ENCODE results near the gene ERC2.

Gene ERC2

DNA sequence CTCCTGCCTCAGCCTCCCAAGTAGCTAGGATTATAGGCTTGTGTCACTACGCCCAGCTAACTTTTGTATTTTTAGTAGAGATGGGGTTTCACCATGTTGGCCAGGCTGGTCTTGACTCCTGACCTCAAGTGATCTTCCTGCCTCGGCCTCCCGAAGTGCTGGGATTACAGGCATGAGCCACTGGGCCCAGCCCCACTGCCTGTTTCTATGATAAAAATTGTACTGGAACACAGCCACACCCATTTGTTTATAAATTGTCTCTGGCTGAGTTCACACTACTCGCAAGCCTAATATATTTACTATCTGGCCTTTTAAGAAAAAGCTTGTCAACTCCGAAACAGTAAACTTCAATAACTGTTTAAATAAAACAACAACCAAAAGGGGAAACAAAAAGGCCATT lies 671.7 kb downstream of the ERC2 start:
- H3K9ac ChIP-seq (ENCODE audit: low read depth in 1 of 2, low read length in 2 of 2), result no peak overlapping the region
- H3K4me3 ChIP-seq (ENCODE audit: low read depth in 1 of 2, low read length in 2 of 2), result no peak overlapping the region
- no peaks in the 10 kb centered on the region for H3K9me3 ChIP-seq (ENCODE audit: control insufficient read depth in 1 of 2, low read length in 2 of 2)
- no peak overlapping the region for H3K27ac ChIP-seq (ENCODE audit: low read depth, low read length)
- H3K4me1 ChIP-seq (ENCODE audit: control insufficient read depth in 1 of 2, insufficient read depth in 2 of 2, low read length in 2 of 2), result no peaks in the 10 kb centered on the region
- no peaks in the 10 kb centered on the region for H3K36me3 ChIP-seq (ENCODE audit: control insufficient read depth in 1 of 2, insufficient read depth in 2 of 2, low read length in 2 of 2)
- H3K27me3 ChIP-seq (ENCODE audit: control insufficient read depth in 1 of 2, insufficient read depth in 2 of 2, low read length in 2 of 2), result no peaks in the 10 kb centered on the region

DNA sequence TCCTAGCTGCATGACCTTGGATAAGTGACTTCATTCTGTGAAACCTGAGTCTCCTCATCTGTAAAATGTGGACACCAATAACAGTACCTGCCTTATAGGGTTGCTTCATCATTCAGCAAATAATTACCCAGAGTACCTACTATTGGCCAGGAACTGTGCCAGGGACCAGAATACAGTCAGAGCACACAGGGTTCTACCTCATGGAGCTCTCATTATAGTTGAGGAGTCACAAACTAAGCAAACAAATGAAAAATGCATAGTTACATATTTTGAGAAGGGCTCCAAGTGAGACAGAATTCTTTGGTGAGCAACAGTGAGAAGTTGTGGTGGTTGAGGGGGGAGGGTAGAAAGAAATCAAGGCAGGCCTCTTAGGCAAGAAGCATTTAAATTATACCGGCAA lies 672.5 kb downstream of the ERC2 start:
- Histone ChIP-seq H3K9ac (ENCODE audit: low read depth in 1 of 2, low read length in 2 of 2) (no peak overlapping the region), H3K27me3 (ENCODE audit: control insufficient read depth in 1 of 2, insufficient read depth in 2 of 2, low read length in 2 of 2) (no peaks in the 10 kb centered on the region)

DNA sequence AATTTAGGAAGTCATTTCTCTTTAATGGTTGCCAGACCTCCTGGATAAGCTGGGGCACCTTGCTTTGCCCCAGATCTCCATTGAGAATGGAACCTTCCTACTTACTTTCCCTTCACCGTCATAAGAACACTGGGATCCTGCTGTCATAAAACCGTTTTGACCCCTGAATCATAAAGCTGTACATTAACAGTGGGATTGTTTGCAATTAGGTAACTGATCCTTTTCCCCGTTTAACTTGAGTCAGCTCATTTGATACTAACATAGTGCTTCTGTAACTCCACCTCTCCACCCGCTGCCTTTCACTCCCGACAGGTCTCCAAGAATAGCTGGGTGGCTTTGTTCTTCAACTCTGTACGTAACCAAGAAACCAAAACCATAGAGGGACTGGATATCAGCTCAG lies 673.0 kb downstream of the ERC2 start:
- Histone ChIP-seq H3K4me1 (ENCODE audit: control insufficient read depth in 1 of 2, insufficient read depth in 2 of 2, low read length in 2 of 2) (no peaks in the 10 kb centered on the region), H3K27me3 (ENCODE audit: control insufficient read depth in 1 of 2, insufficient read depth in 2 of 2, low read length in 2 of 2) (no peaks in the 10 kb centered on the region), H3K27ac (ENCODE audit: low read depth, low read length) (no peak overlapping the region), H3K9me3 (ENCODE audit: control insufficient read depth in 1 of 2, low read length in 2 of 2) (no peaks in the 10 kb centered on the region), H3K9ac (ENCODE audit: low read depth in 1 of 2, low read length in 2 of 2) (no peak overlapping the region), H3K36me3 (ENCODE audit: control insufficient read depth in 1 of 2, insufficient read depth in 2 of 2, low read length in 2 of 2) (no peaks in the 10 kb centered on the region), H3K4me3 (ENCODE audit: low read depth in 1 of 2, low read length in 2 of 2) (no peak overlapping the region)

More for the DNA sequence above, 672.5 kb downstream of the ERC2 start:
- Histone ChIP-seq H3K4me3 (ENCODE audit: low read depth in 1 of 2, low read length in 2 of 2) (no peak overlapping the region), H3K9me3 (ENCODE audit: control insufficient read depth in 1 of 2, low read length in 2 of 2) (no peaks in the 10 kb centered on the region), H3K4me1 (ENCODE audit: control insufficient read depth in 1 of 2, insufficient read depth in 2 of 2, low read length in 2 of 2) (no peaks in the 10 kb centered on the region), H3K27ac (ENCODE audit: low read depth, low read length) (no peak overlapping the region), H3K36me3 (ENCODE audit: control insufficient read depth in 1 of 2, insufficient read depth in 2 of 2, low read length in 2 of 2) (no peaks in the 10 kb centered on the region)

DNA sequence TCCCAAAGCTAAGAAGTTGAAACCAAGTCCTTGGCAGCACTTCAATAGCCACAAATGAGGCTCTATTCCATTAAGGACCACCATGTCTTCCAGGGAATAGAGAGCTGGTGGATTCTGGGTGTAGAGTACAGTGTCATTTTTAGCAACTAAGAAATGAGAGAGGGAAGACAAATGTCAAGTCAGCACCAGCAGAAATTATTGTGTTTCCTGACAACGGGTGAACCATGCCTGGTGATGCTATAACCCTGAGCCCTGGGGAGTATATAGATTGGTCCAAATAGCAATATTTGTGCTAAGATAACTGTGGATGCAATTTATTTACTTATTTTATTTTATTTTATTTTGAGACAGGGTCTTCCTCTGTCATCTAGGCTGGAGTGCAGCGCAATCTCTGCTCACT lies 675.5 kb downstream of the ERC2 start:
- H3K36me3 ChIP-seq (ENCODE audit: control insufficient read depth in 1 of 2, insufficient read depth in 2 of 2, low read length in 2 of 2), result no peaks in the 10 kb centered on the region
- no peak overlapping the region for H3K27ac ChIP-seq (ENCODE audit: low read depth, low read length)
- H3K9ac ChIP-seq (ENCODE audit: low read depth in 1 of 2, low read length in 2 of 2), result no peak overlapping the region
- no peaks in the 10 kb centered on the region for H3K27me3 ChIP-seq (ENCODE audit: control insufficient read depth in 1 of 2, insufficient read depth in 2 of 2, low read length in 2 of 2)
- H3K4me1 ChIP-seq (ENCODE audit: control insufficient read depth in 1 of 2, insufficient read depth in 2 of 2, low read length in 2 of 2), result no peaks in the 10 kb centered on the region
- no peaks in the 10 kb centered on the region for H3K9me3 ChIP-seq (ENCODE audit: control insufficient read depth in 1 of 2, low read length in 2 of 2)
- no peak overlapping the region for H3K4me3 ChIP-seq (ENCODE audit: low read depth in 1 of 2, low read length in 2 of 2)

DNA sequence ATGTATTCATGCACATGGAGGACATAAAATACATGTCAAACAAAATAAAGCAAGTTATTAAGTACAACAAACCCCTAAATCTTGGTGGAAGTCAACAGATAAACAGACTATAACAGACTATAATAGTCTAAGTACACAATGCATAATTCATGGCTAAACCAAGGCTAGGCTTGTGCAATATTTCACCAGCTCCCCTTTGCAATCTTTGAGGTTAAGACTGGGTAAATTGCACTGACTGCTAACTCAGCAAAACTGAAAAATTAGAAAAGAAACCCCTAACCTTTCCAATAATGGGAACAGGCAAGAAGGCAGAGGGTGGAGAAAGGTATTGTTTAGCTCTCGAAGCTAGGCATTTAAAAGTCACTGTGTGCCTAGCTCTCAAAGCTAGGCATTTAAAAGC lies 676.3 kb downstream of the ERC2 start:
- Histone ChIP-seq H3K27ac (ENCODE audit: low read depth, low read length) (no peak overlapping the region), H3K9me3 (ENCODE audit: control insufficient read depth in 1 of 2, low read length in 2 of 2) (no peaks in the 10 kb centered on the region), H3K4me1 (ENCODE audit: control insufficient read depth in 1 of 2, insufficient read depth in 2 of 2, low read length in 2 of 2) (no peaks in the 10 kb centered on the region), H3K4me3 (ENCODE audit: low read depth in 1 of 2, low read length in 2 of 2) (no peak overlapping the region), H3K9ac (ENCODE audit: low read depth in 1 of 2, low read length in 2 of 2) (no peak overlapping the region), H3K36me3 (ENCODE audit: control insufficient read depth in 1 of 2, insufficient read depth in 2 of 2, low read length in 2 of 2) (no peaks in the 10 kb centered on the region), H3K27me3 (ENCODE audit: control insufficient read depth in 1 of 2, insufficient read depth in 2 of 2, low read length in 2 of 2) (no peaks in the 10 kb centered on the region)

DNA sequence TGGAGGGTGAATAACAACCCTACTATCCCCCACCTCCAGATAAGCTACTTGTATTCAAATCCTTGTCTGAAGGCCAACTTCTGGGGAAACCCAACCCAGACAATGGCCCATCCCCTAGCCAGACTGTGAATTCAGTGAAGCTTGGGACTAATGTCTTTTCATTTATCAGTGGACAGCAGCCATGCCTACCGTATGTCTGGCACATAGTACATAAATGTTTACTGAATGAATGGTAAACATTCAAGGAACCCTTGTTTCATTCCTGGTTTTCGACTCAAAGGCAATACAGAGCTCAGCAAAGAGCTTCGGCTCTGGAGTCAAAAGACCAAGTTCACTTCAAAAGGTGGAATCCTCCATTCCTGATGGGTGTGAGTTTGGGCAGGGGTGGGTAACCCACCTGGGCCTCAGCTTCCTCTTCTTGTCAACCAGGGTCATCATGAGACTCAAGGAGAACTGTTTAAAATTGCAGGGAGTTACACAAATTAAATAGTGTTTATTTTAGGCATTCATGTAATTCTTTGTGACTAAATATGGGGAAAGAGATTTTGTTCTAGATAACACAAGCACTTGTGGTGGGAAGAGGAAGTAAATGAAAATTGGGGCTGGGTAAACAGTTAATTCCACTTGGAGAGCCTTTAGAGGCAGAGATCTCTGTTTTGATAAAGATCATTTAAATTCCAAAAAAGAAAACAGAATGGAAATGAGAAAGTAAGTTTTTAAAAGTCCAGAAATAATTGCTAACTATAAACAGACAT lies 677.5 kb downstream of the ERC2 start:
- no peak overlapping the region for H3K27ac ChIP-seq (ENCODE audit: low read depth, low read length)
- H3K9me3 ChIP-seq (ENCODE audit: control insufficient read depth in 1 of 2, low read length in 2 of 2), result no peaks in the 10 kb centered on the region
- no peaks in the 10 kb centered on the region for H3K27me3 ChIP-seq (ENCODE audit: control insufficient read depth in 1 of 2, insufficient read depth in 2 of 2, low read length in 2 of 2)
- no peaks in the 10 kb centered on the region for H3K4me1 ChIP-seq (ENCODE audit: control insufficient read depth in 1 of 2, insufficient read depth in 2 of 2, low read length in 2 of 2)
- no peak overlapping the region for H3K9ac ChIP-seq (ENCODE audit: low read depth in 1 of 2, low read length in 2 of 2)
- no peaks in the 10 kb centered on the region for H3K36me3 ChIP-seq (ENCODE audit: control insufficient read depth in 1 of 2, insufficient read depth in 2 of 2, low read length in 2 of 2)
- H3K4me3 ChIP-seq (ENCODE audit: low read depth in 1 of 2, low read length in 2 of 2), result no peak overlapping the region

DNA sequence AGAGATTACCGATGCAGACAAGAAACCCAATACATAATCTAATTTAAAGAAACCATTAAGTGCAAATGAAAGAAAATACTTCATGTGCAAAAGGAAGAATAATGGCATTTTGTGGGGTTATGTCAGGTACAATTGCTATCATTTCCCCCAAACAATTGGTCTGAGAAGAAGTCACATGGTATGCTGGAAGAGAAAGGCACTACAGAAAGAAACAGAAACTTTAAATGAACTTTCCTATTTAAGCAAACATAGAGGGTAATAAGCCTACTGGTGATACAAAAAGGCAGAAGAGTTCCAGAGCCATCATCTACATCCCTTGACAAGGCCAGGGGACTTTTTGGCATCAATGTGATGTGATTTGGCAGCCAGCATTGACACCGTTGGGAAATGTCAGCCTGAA lies 678.8 kb downstream of the ERC2 start:
- H3K4me3 ChIP-seq (ENCODE audit: low read depth in 1 of 2, low read length in 2 of 2), result no peak overlapping the region
- no peaks in the 10 kb centered on the region for H3K27me3 ChIP-seq (ENCODE audit: control insufficient read depth in 1 of 2, insufficient read depth in 2 of 2, low read length in 2 of 2)
- no peak overlapping the region for H3K9ac ChIP-seq (ENCODE audit: low read depth in 1 of 2, low read length in 2 of 2)
- H3K36me3 ChIP-seq (ENCODE audit: control insufficient read depth in 1 of 2, insufficient read depth in 2 of 2, low read length in 2 of 2), result no peaks in the 10 kb centered on the region
- no peaks in the 10 kb centered on the region for H3K4me1 ChIP-seq (ENCODE audit: control insufficient read depth in 1 of 2, insufficient read depth in 2 of 2, low read length in 2 of 2)
- H3K27ac ChIP-seq (ENCODE audit: low read depth, low read length), result no peak overlapping the region
- H3K9me3 ChIP-seq (ENCODE audit: control insufficient read depth in 1 of 2, low read length in 2 of 2), result no peaks in the 10 kb centered on the region

DNA sequence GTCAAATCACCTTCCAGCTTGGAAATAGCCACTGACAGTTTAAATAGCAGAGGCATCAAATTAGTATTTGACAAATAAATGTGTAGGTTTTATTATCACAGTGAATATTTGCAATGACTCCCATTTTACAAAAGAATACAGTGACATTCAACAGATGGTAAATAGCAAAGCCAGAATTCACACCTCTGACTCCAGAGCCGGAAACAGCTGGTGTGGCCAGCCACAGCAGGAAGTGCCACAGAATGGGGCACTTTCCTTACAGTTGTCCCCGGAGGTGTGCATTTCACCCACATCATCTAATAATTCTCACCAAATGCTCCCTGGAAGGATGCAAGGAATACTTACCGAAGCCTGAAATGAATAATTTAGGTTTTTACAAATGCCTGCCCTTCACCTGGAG lies 685.5 kb downstream of the ERC2 start:
- Histone ChIP-seq H3K9ac (ENCODE audit: low read depth in 1 of 2, low read length in 2 of 2) (no peak overlapping the region), H3K27ac (ENCODE audit: low read depth, low read length) (no peak overlapping the region), H3K9me3 (ENCODE audit: control insufficient read depth in 1 of 2, low read length in 2 of 2) (no peaks in the 10 kb centered on the region), H3K4me3 (ENCODE audit: low read depth in 1 of 2, low read length in 2 of 2) (no peak overlapping the region), H3K36me3 (ENCODE audit: control insufficient read depth in 1 of 2, insufficient read depth in 2 of 2, low read length in 2 of 2) (no peaks in the 10 kb centered on the region), H3K4me1 (ENCODE audit: control insufficient read depth in 1 of 2, insufficient read depth in 2 of 2, low read length in 2 of 2) (no peaks in the 10 kb centered on the region), H3K27me3 (ENCODE audit: control insufficient read depth in 1 of 2, insufficient read depth in 2 of 2, low read length in 2 of 2) (no peaks in the 10 kb centered on the region)

DNA sequence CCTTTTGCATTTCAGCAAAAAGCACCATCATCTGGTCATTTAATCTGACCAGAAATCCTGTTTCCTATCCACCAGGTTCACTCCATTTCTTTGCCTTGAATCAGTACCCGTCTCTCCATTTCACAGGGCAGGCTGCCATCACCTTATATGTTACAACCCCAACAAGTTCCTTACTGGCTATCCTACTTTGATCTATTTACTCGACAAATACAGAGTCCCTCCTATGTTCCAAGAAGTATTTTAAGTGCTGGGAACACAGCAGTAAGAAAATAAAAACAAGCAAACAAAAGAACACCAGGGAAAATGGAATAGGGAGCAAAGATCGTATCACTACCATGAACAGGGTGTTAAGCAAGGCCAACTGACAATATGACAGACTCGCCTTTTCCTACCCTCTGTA lies 685.9 kb downstream of the ERC2 start:
- H3K4me3 ChIP-seq (ENCODE audit: low read depth in 1 of 2, low read length in 2 of 2), result no peak overlapping the region
- no peaks in the 10 kb centered on the region for H3K4me1 ChIP-seq (ENCODE audit: control insufficient read depth in 1 of 2, insufficient read depth in 2 of 2, low read length in 2 of 2)
- H3K9ac ChIP-seq (ENCODE audit: low read depth in 1 of 2, low read length in 2 of 2), result no peak overlapping the region
- no peaks in the 10 kb centered on the region for H3K9me3 ChIP-seq (ENCODE audit: control insufficient read depth in 1 of 2, low read length in 2 of 2)
- H3K27ac ChIP-seq (ENCODE audit: low read depth, low read length), result no peak overlapping the region
- H3K36me3 ChIP-seq (ENCODE audit: control insufficient read depth in 1 of 2, insufficient read depth in 2 of 2, low read length in 2 of 2), result no peaks in the 10 kb centered on the region
- H3K27me3 ChIP-seq (ENCODE audit: control insufficient read depth in 1 of 2, insufficient read depth in 2 of 2, low read length in 2 of 2), result no peaks in the 10 kb centered on the region

DNA sequence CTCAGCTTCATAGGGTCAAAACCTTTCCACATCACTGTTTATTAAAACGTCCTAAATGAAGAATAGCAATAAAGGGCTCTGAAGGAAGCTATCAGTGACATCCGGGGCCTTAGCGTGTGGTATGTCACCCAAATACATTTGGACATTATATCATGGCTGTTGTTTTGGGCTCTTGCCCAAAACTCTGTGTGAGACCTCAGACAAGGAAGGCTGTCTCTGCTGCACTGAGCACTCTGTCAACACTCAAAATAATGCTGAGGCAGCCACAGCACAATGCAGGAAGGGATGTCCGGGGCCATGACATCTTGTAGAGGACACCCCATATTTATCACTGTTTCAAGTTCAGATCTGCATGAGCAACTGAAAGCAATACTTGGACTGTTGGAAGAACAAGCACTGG lies 687.4 kb downstream of the ERC2 start:
- no peak overlapping the region for H3K27ac ChIP-seq (ENCODE audit: low read depth, low read length)
- H3K9ac ChIP-seq (ENCODE audit: low read depth in 1 of 2, low read length in 2 of 2), result no peak overlapping the region
- H3K27me3 ChIP-seq (ENCODE audit: control insufficient read depth in 1 of 2, insufficient read depth in 2 of 2, low read length in 2 of 2), result no peaks in the 10 kb centered on the region
- no peaks in the 10 kb centered on the region for H3K36me3 ChIP-seq (ENCODE audit: control insufficient read depth in 1 of 2, insufficient read depth in 2 of 2, low read length in 2 of 2)
- H3K9me3 ChIP-seq (ENCODE audit: control insufficient read depth in 1 of 2, low read length in 2 of 2), result no peaks in the 10 kb centered on the region
- no peak overlapping the region for H3K4me3 ChIP-seq (ENCODE audit: low read depth in 1 of 2, low read length in 2 of 2)
- H3K4me1 ChIP-seq (ENCODE audit: control insufficient read depth in 1 of 2, insufficient read depth in 2 of 2, low read length in 2 of 2), result no peaks in the 10 kb centered on the region

DNA sequence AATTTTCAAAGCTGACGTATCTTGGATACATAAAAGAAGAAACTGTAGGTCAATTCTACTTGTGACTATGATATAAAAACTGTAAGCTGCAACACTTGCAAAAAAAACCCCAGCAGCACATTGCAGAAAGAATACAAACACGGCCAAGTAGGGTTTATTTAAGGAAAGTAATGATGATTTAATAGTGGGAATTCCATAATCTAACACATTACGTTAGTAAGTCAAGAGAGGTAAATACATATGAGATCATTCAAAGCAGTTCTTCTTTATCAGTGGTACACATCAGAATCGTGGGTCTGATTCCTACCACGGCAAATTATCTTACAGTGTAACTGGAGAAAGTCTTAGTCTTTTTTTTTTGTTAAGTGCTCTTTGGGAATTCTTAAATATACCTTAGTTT lies 688.7 kb downstream of the ERC2 start:
- Histone ChIP-seq H3K27ac (ENCODE audit: low read depth, low read length) (no peak overlapping the region), H3K9me3 (ENCODE audit: control insufficient read depth in 1 of 2, low read length in 2 of 2) (no peaks in the 10 kb centered on the region), H3K36me3 (ENCODE audit: control insufficient read depth in 1 of 2, insufficient read depth in 2 of 2, low read length in 2 of 2) (no peaks in the 10 kb centered on the region), H3K4me3 (ENCODE audit: low read depth in 1 of 2, low read length in 2 of 2) (no peak overlapping the region), H3K27me3 (ENCODE audit: control insufficient read depth in 1 of 2, insufficient read depth in 2 of 2, low read length in 2 of 2) (no peaks in the 10 kb centered on the region), H3K4me1 (ENCODE audit: control insufficient read depth in 1 of 2, insufficient read depth in 2 of 2, low read length in 2 of 2) (no peaks in the 10 kb centered on the region), H3K9ac (ENCODE audit: low read depth in 1 of 2, low read length in 2 of 2) (no peak overlapping the region)
